ENCODE results near the gene GRIK1. TPM values are rescaled to one million over a fixed set of nuclear protein-coding genes. Genes with fewer than 3 reads are reported as not detected.

Gene GRIK1
- total RNA-seq, 1 experiment from 2014 or later, result not detected

- no peaks in the 10 kb centered on the region for H3K36me3 ChIP-seq (ENCODE audit: control insufficient read depth, insufficient read depth, low read length)
- intact Hi-C loops (cut with micrococcal nuclease; ENCODE audit: unreplicated experiment), result no loop called here
- no TSS peak for BruUV-seq (replicated peaks)
- CTCF ChIA-PET, result no interaction called here
- POLR2A ChIA-PET, result no interaction called here
- H3K4me1 Mint-ChIP-seq (ENCODE audit: low read depth, unreplicated experiment), result peaks cover 10% of the 10 kb centered on the region
- no peak overlapping the region for H3K27ac Mint-ChIP-seq (ENCODE audit: unreplicated experiment)
- H3K27me3 ChIP-seq (replicated peaks; ENCODE audit: control insufficient read depth, insufficient read depth, low read length), result no peaks in the 10 kb centered on the region
- H3K9me3 Mint-ChIP-seq (ENCODE audit: unreplicated experiment), result no peaks in the 10 kb centered on the region
- H3K4me1 ChIP-seq, result peaks cover 26% of the 10 kb centered on the region
- no peak overlapping the region for H3K4me3 Mint-ChIP-seq (ENCODE audit: unreplicated experiment)
- no peak overlapping the region for H3K4me3 ChIP-seq (ENCODE audit: low read depth, low read length)
- H3K9me3 ChIP-seq, result no peaks in the 10 kb centered on the region
- no peaks in the 10 kb centered on the region for H3K27me3 Mint-ChIP-seq (ENCODE audit: insufficient read depth, unreplicated experiment)
- H3K36me3 Mint-ChIP-seq (ENCODE audit: insufficient read depth, unreplicated experiment), result no peaks in the 10 kb centered on the region
- no peak for TF ChIP-seq CTCF (IDR thresholded peaks at IDR 0.05; ENCODE audit: insufficient read depth in 1 of 2, low read depth in 1 of 2, low read length in 1 of 2, severe bottlenecking in 1 of 2, unreplicated experiment in 1 of 2)
- no peak for DNase-seq
Measured at GRCh38 chr21:29583424-29583924, 356.3 kb downstream of the GRIK1 start.

DNA sequence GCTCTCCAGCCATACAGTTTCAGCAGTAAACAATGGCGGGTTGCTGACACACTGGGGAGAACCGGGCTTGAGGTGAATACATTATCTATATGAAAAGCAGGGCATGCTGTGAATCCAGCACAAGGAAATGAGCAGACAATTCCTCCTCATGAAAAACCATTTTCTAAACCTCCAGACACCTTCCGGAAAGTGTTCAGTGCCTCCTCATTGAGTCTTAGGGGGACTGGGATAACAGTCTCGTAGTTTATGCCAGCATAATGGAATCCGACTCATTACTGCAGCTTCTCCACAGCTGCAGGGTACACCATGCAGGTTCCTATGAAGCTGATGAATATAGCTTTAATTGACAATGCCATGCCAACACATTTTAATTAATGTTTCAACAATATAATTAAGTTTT lies 356.9 kb downstream of the GRIK1 start:
- Histone ChIP-seq H3K4me3 (ENCODE audit: low read depth, low read length) (no peak overlapping the region), H3K9me3 (no peaks in the 10 kb centered on the region), H3K4me1 (peaks cover 26% of the 10 kb centered on the region), H3K27me3 (replicated peaks; ENCODE audit: control insufficient read depth, insufficient read depth, low read length) (no peaks in the 10 kb centered on the region), H3K36me3 (ENCODE audit: control insufficient read depth, insufficient read depth, low read length) (no peaks in the 10 kb centered on the region)
- intact Hi-C loops (cut with micrococcal nuclease; ENCODE audit: unreplicated experiment), result no loop called here
- Mint-ChIP-seq H3K27me3 (ENCODE audit: insufficient read depth, unreplicated experiment) (no peaks in the 10 kb centered on the region), H3K27ac (ENCODE audit: unreplicated experiment) (no peak overlapping the region), H3K4me3 (ENCODE audit: unreplicated experiment) (no peak overlapping the region), H3K36me3 (ENCODE audit: insufficient read depth, unreplicated experiment) (no peaks in the 10 kb centered on the region), H3K9me3 (ENCODE audit: unreplicated experiment) (no peaks in the 10 kb centered on the region), H3K4me1 (ENCODE audit: low read depth, unreplicated experiment) (peaks cover 10% of the 10 kb centered on the region)
- no peak for DNase-seq
- no TSS peak for BruUV-seq (replicated peaks)
- CTCF ChIA-PET, result no interaction called here
- no peak for TF ChIP-seq CTCF (IDR thresholded peaks at IDR 0.05; ENCODE audit: insufficient read depth in 1 of 2, low read depth in 1 of 2, low read length in 1 of 2, severe bottlenecking in 1 of 2, unreplicated experiment in 1 of 2)
- POLR2A ChIA-PET, result no interaction called here

DNA sequence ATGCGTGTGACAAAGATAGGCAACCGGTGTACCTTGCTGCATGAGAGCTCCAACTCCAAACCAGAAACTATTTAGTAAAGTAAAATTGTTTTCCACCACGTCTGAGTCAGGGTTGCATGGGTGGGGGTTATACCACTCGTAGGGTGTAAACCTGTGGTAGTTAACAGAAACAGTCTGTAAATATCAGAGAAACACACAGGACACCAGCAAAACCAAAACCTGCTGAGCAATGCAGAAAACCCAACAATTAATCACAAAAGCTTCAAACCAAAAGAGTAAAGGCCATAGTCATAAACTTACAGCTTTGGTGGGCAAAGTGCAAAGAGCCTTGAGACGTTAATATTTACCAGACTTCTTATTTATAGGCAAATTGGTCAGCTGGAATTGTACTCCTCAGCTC lies 358.4 kb downstream of the GRIK1 start:
- POLR2A ChIA-PET, result no interaction called here
- no TSS peak for BruUV-seq (replicated peaks)
- Mint-ChIP-seq H3K27ac (ENCODE audit: unreplicated experiment) (no peak overlapping the region), H3K9me3 (ENCODE audit: unreplicated experiment) (no peaks in the 10 kb centered on the region), H3K4me1 (ENCODE audit: low read depth, unreplicated experiment) (peaks cover 10% of the 10 kb centered on the region), H3K36me3 (ENCODE audit: insufficient read depth, unreplicated experiment) (no peaks in the 10 kb centered on the region), H3K27me3 (ENCODE audit: insufficient read depth, unreplicated experiment) (no peaks in the 10 kb centered on the region), H3K4me3 (ENCODE audit: unreplicated experiment) (no peak overlapping the region)
- peak; percentile 27 to 32 for DNase-seq
- Histone ChIP-seq H3K36me3 (ENCODE audit: control insufficient read depth, insufficient read depth, low read length) (no peaks in the 10 kb centered on the region), H3K4me1 (peaks cover 26% of the 10 kb centered on the region), H3K9me3 (no peaks in the 10 kb centered on the region), H3K27me3 (replicated peaks; ENCODE audit: control insufficient read depth, insufficient read depth, low read length) (no peaks in the 10 kb centered on the region), H3K4me3 (ENCODE audit: low read depth, low read length) (no peak overlapping the region)
- TF ChIP-seq CTCF (IDR thresholded peaks at IDR 0.05; ENCODE audit: insufficient read depth in 1 of 2, low read depth in 1 of 2, low read length in 1 of 2, severe bottlenecking in 1 of 2, unreplicated experiment in 1 of 2), result no peak
- intact Hi-C loops (cut with micrococcal nuclease; ENCODE audit: unreplicated experiment), result loop anchor here (2.0 kb wide), 1 partner anchor 89 kb away; no protein-coding TSS in a partner anchor
- CTCF ChIA-PET, result no interaction called here

All from Caco-2 (cell line).